HAP-1 (cell line): ENCODE measurements around the gene EXOC3L2.

Experiments used
- DNase-seq, 2 experiments: peaks; one replicate each; pipeline ENCODE4 v3.0.0-alpha.2; 2016 to 2020; ENCODE audit warnings: low spot score in 2 of 2
- H3K27me3 ChIP-seq: fragments of 250-450 bp; sonication (Bioruptor Pico); 2 replicates; pipeline ENCODE4 v1.5.1; 2020; ENCODE audit warnings: low read depth, mild to moderate bottlenecking, moderate library complexity
- H3K36me3 ChIP-seq: fragments of 250-450 bp; sonication (Bioruptor Pico); replicated peaks from 2 replicates; pipeline ENCODE4 v1.5.1; 2020; ENCODE audit warnings: mild to moderate bottlenecking
- H3K4me1 ChIP-seq: fragments of 250-450 bp; sonication (Bioruptor Pico); 2 replicates; pipeline ENCODE4 v1.5.1; 2020; ENCODE audit warnings: mild to moderate bottlenecking
- H3K4me3 ChIP-seq: fragments of 250-450 bp; sonication (Bioruptor Pico); 2 replicates; pipeline ENCODE4 v1.5.1; 2020; ENCODE audit warnings: mild to moderate bottlenecking, moderate library complexity
- H3K9me3 ChIP-seq: fragments of 250-450 bp; sonication (Bioruptor Pico); 2 replicates; pipeline ENCODE4 v1.5.1; 2020; ENCODE audit warnings: mild to moderate bottlenecking, moderate library complexity
- in situ Hi-C: fragments of 300-500 bp; cut with MboI; formaldehyde crosslinking; loops from 3 replicates; pipeline ENCODE4 v1.14.3; 2020; ENCODE audit warnings: low sequenced_read_pairs, inconsistent platforms, mixed read lengths

The EXOC3L2 gene

GRCh38 chr19:45200568-45200967 is 44.6 kb downstream of the EXOC3L2 start:
- Histone ChIP-seq H3K36me3 (no peaks in the 10 kb centered on the region), H3K4me1 (no peaks in the 10 kb centered on the region), H3K4me3 (no peak overlapping the region), H3K9me3 (no peaks in the 10 kb centered on the region), H3K27me3 (no peaks in the 10 kb centered on the region)
- in situ Hi-C loops: no loop called here
- peak in 1 of 2 experiments; percentile 51 for DNase-seq

DNA sequence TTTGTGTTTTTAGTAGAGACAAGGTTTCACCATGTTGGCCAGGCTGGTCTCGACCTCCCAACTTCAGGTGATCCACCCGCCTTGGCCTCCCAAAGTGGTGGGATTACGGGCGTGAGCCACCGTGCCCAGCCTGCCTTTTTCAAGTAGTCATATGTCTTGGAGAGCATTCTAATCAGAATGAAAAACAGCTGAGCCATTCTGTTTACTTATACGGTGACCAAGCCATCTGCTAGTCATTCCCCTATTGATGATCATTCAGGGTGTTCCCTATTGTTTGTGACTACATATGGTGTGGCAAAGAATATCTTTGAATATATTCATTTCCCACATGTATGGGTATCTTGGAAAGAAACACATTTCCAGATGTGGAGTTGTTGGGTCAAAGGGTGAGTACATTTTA is 49.4 kb downstream of the EXOC3L2 start:
- H3K9me3 ChIP-seq: no peaks in the 10 kb centered on the region
- no peaks in the 10 kb centered on the region for H3K36me3 ChIP-seq

GRCh38 chr19:45191375-45191774 is 53.8 kb downstream of the EXOC3L2 start:
- in situ Hi-C loops: no loop called here
- no peaks in the 10 kb centered on the region for H3K27me3 ChIP-seq
- H3K4me1 ChIP-seq: no peaks in the 10 kb centered on the region
- H3K36me3 ChIP-seq: no peaks in the 10 kb centered on the region
- DNase-seq: no peak
- peaks cover 2% of the 10 kb centered on the region; the same call in 1 of the 2 replicates for H3K9me3 ChIP-seq
- no peak overlapping the region for H3K4me3 ChIP-seq

More for the DNA sequence above, 49.4 kb downstream of the EXOC3L2 start:
- DNase-seq: no peak
- no peaks in the 10 kb centered on the region for H3K4me1 ChIP-seq
- in situ Hi-C loops: no loop called here
- H3K27me3 ChIP-seq: no peaks in the 10 kb centered on the region
- H3K4me3 ChIP-seq: no peak overlapping the region

GRCh38 chr19:45189971-45190370 is 55.2 kb downstream of the EXOC3L2 start:
- in situ Hi-C loops: loop anchor here (10.0 kb wide), 1 partner anchor 145 kb away; no protein-coding TSS in a partner anchor
- Histone ChIP-seq H3K4me3 (no peak overlapping the region), H3K36me3 (no peaks in the 10 kb centered on the region), H3K4me1 (no peaks in the 10 kb centered on the region), H3K27me3 (no peaks in the 10 kb centered on the region), H3K9me3 (peaks cover 2% of the 10 kb centered on the region; the same call in 1 of the 2 replicates)
- no peak for DNase-seq

- no peaks in the 10 kb centered on the region for H3K4me1 ChIP-seq
- no peak overlapping the region for H3K4me3 ChIP-seq
- in situ Hi-C loops: loop anchor here (10.0 kb wide), 1 partner anchor 147 kb away; no protein-coding TSS in a partner anchor
- DNase-seq: peak; percentile 31 to 35
- no peaks in the 10 kb centered on the region for H3K27me3 ChIP-seq
- peaks cover 2% of the 10 kb centered on the region; the same call in 1 of the 2 replicates for H3K9me3 ChIP-seq
- H3K36me3 ChIP-seq: no peaks in the 10 kb centered on the region
These were observed 57.6 kb downstream of the EXOC3L2 start for GRCh38 chr19:45187421-45188100.

GRCh38 chr19:45186509-45187334 is 58.5 kb downstream of the EXOC3L2 start:
- no peaks in the 10 kb centered on the region for H3K4me1 ChIP-seq
- no peaks in the 10 kb centered on the region for H3K36me3 ChIP-seq
- no peak overlapping the region for H3K4me3 ChIP-seq
- in situ Hi-C loops: loop anchor here (10.0 kb wide), 1 partner anchor 148 kb away; no protein-coding TSS in a partner anchor
- no peaks in the 10 kb centered on the region for H3K27me3 ChIP-seq
- H3K9me3 ChIP-seq: peaks cover 2% of the 10 kb centered on the region; the same call in 1 of the 2 replicates
- no peak for DNase-seq

DNA sequence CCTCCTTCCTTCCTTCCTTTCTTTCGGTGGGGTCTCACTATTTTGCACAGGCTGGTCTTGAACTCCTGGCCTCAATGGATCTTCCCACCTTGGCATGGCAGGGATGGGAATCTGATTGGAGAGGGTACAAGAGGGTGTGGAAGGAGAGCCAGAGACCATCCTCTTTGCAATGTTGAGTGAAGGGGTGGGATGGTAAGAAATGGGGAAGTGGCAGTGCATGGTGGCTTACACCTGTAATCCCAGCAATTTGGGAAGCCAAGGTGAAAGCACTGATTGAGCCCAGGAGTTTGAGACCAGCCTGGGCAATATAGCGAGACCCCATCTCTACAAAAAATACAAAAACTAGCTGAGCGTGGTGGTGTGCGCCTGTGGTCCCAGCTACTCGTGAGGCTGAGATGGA is 61.1 kb downstream of the EXOC3L2 start:
- DNase-seq: no peak
- peaks cover 8% of the 10 kb centered on the region; the same call in 1 of the 2 replicates for H3K36me3 ChIP-seq
- no peaks in the 10 kb centered on the region for H3K27me3 ChIP-seq
- in situ Hi-C loops: loop anchor here (10.0 kb wide), 1 partner anchor 151 kb away; no protein-coding TSS in a partner anchor
- no peak overlapping the region for H3K4me3 ChIP-seq
- peaks cover 4% of the 10 kb centered on the region for H3K4me1 ChIP-seq
- H3K9me3 ChIP-seq: no peaks in the 10 kb centered on the region

DNA sequence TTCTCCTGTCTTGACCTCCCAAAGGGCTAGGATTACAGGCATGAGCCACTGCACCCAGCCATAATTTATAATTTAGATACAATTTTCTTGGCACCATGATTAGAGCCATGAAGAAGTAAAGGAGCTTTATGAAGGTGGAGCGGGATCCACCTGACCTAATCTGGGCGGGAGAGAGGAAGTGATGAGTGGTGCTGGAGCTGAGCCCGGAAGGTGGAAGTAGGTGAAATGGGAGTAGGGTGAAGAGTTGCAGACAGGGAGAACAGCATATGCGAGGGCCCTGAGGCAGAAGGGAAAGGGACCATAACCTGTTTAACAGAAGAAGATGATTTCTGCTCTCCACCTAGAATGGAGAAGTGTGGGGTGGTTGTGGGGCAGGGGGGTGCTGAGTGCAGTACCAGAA is 62.4 kb downstream of the EXOC3L2 start:
- H3K27me3 ChIP-seq: no peaks in the 10 kb centered on the region
- no peak for DNase-seq
- in situ Hi-C loops: loop anchor here (10.0 kb wide), 1 partner anchor 152 kb away; no protein-coding TSS in a partner anchor
- H3K4me1 ChIP-seq: peaks cover 4% of the 10 kb centered on the region
- H3K36me3 ChIP-seq: peaks cover 8% of the 10 kb centered on the region; the same call in 1 of the 2 replicates
- H3K9me3 ChIP-seq: no peaks in the 10 kb centered on the region
- no peak overlapping the region for H3K4me3 ChIP-seq

GRCh38 chr19:45180936-45181335 is 64.3 kb downstream of the EXOC3L2 start:
- Histone ChIP-seq H3K4me1 (peaks cover 4% of the 10 kb centered on the region), H3K36me3 (peaks cover 8% of the 10 kb centered on the region; the same call in 1 of the 2 replicates), H3K9me3 (no peaks in the 10 kb centered on the region), H3K4me3 (no peak overlapping the region), H3K27me3 (no peaks in the 10 kb centered on the region)
- DNase-seq: peak in 1 of 2 experiments; percentile 32
- in situ Hi-C loops: loop anchor here (10.0 kb wide), 1 partner anchor 154 kb away; no protein-coding TSS in a partner anchor

DNA sequence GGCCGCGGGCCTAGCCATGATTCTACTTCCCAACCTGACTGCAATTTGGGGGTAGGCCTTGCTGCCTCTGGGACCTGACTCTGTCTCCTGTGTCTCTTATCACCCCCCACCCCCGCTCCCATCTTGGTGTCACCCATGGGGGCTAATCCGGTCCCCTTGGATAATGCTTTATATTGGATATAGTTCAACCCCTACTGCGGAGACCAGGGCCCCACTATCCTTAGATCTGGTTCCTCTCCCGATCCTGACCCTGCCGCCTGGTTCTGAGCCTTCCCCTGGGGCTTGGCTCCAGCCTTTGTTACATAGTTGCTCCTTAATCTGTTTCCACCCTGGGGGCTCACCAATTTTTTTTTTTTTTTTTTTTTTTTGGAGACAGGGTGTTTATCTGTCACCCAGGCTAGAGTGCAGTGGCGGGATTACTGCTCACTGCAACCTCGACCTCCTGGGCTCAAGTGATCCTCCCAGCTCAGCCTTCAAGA is 65.3 kb downstream of the EXOC3L2 start:
- DNase-seq: peak in 1 of 2 experiments; percentile 54
- in situ Hi-C loops: loop anchor here (10.0 kb wide), 1 partner anchor 155 kb away; no protein-coding TSS in a partner anchor
- peaks cover 8% of the 10 kb centered on the region; the same call in 1 of the 2 replicates for H3K36me3 ChIP-seq
- H3K9me3 ChIP-seq: no peaks in the 10 kb centered on the region
- peak overlapping the region; percentile 75 for H3K4me3 ChIP-seq
- H3K27me3 ChIP-seq: no peaks in the 10 kb centered on the region
- H3K4me1 ChIP-seq: peaks cover 4% of the 10 kb centered on the region

DNA sequence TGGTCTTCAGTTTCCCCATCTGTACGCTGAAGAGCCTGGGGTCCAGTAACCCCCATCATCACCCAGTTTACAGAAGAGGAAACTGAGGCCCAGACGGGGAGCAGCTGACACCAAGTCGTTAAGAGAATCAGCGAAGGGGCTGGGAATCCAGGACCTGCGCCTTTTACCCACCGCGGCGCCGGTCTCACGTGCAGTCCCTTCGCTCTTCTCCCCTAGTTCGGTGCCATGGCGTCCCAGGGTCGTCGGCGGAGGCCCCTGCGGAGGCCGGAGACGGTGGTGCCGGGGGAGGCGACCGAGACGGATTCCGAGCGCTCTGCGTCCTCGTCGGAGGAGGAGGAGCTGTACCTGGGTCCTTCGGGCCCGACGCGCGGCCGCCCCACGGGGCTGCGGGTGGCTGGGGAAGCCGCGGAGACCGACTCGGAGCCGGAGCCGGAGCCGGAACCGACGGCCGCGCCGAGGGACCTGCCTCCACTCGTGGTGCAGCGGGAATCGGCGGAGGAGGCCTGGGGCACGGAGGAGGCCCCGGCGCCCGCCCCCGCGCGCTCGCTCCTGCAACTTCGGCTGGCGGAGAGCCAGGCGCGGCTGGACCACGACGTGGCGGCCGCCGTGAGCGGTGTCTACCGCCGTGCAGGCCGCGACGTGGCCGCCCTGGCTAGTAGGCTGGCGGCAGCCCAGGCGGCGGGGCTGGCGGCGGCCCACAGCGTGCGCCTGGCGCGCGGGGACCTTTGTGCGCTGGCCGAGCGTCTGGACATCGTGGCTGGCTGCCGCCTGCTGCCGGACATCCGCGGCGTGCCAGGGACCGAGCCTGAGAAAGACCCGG is 65.9 kb downstream of the EXOC3L2 start:
- Histone ChIP-seq H3K9me3 (no peaks in the 10 kb centered on the region), H3K27me3 (no peaks in the 10 kb centered on the region), H3K4me1 (peaks cover 4% of the 10 kb centered on the region), H3K4me3 (peak overlapping the region; percentile 75), H3K36me3 (peaks cover 8% of the 10 kb centered on the region; the same call in 1 of the 2 replicates)
- peak in 1 of 2 experiments; percentile 56 for DNase-seq
- in situ Hi-C loops: no loop called here

DNA sequence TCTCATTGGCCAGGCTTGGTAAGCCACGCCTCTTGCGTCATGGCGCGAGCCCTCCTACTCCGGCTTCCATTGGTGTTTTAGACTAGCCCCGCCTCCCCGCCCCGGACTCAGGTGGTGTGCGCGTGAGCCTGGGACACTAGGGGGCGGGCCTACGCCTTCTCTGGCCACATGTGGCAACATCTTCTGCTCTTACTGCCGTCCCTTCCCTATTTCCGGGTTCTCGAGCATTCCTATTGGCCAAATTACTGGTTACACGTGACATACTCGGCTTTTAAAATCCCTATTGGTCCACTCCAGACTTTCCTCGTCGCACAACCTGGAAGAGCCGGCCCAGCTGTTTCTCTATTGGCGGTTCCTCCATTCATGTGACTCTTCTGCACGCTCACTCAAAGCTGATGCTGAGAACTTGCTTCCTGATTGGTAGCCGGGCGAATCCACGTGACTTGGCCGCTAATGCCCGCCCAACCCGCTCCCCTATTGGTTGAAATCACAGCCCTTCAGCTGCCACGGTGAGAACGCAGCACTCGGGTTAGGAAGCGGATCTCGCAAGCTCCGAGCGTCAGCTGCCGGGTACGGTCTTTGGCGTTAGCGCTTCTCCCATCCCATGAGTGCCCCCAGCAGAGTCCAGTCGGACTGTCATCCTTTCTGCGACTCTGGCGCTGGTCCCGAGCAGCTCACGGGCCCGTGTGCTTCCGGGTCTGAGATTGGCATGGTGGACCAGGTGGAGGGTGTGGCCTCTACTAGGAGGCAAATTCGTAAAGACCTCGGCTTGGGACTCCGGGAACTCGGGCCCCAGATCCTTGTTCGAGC is 66.7 kb downstream of the EXOC3L2 start, which contains the start of gene BLOC1S3:
Gene BLOC1S3 (plus strand): TSS at position 523 of the 810 bp plus-strand sequence. CDS start 513 bp downstream, outside the sequence.
- Histone ChIP-seq H3K9me3 (no peaks in the 10 kb centered on the region), H3K4me1 (peaks cover 4% of the 10 kb centered on the region), H3K4me3 (peak within 1 kb of the TSS; percentile 75), H3K27me3 (no peaks in the 10 kb centered on the region), H3K36me3 (peaks cover 8% of the 10 kb centered on the region; the same call in 1 of the 2 replicates)
- in situ Hi-C loops: no loop called here
- peak; percentile 100 for DNase-seq
